Loucy (cell line): ENCODE data around the gene EVX2.
A peak's percentile ranks its signal among the peaks of the same experiment; 100 is the strongest.

Source experiments
- H2AFZ ChIP-seq: fragments of 200-600 bp; sonication (generic); 2 replicates; pipeline ENCODE4 v1.6.0; 2016; ENCODE audit warnings: antibody characterized with exemption, mild to moderate bottlenecking, low read length, moderate library complexity
- H3F3A ChIP-seq: fragments of 200-600 bp; 2 replicates; pipeline ENCODE4 v1.6.0; 2016; ENCODE audit warnings: antibody characterized with exemption, low read depth, mild to moderate bottlenecking
- H3K27me3 ChIP-seq: fragments of 200-600 bp; sonication (generic); 2 replicates; pipeline ENCODE4 v1.6.1; 2014; ENCODE audit warnings: low read length, mild to moderate bottlenecking; ENCODE audit not compliant: insufficient read depth, poor library complexity, severe bottlenecking
- H3K36me3 ChIP-seq: fragments of 200-600 bp; sonication (generic); 2 replicates; pipeline ENCODE4 v1.6.1; 2016; ENCODE audit warnings: low read length; ENCODE audit not compliant: insufficient read depth
- H3K4me1 ChIP-seq: fragments of 200-600 bp; sonication (generic); 2 replicates; pipeline ENCODE4 v1.5.1; 2014; ENCODE audit warnings: low read length, mild to moderate bottlenecking; ENCODE audit not compliant: insufficient read depth, poor library complexity, severe bottlenecking
- H3K4me2 ChIP-seq: fragments of 200-600 bp; sonication (generic); 2 replicates; pipeline ENCODE4 v1.6.0; 2014; ENCODE audit warnings: antibody characterized with exemption, low read length, low read depth, mild to moderate bottlenecking; ENCODE audit not compliant: poor library complexity, severe bottlenecking
- H3K4me3 ChIP-seq: fragments of 200-600 bp; sonication (generic); 2 replicates; pipeline ENCODE4 v1.5.1; 2014; ENCODE audit warnings: low read length, mild to moderate bottlenecking, mixed read lengths; ENCODE audit not compliant: poor library complexity, severe bottlenecking
- H3K79me2 ChIP-seq: fragments of 200-600 bp; sonication (generic); 2 replicates; pipeline ENCODE4 v1.6.1; 2014; ENCODE audit warnings: low read length; ENCODE audit not compliant: insufficient read depth
- H3K9ac ChIP-seq: fragments of 200-600 bp; sonication (generic); 2 replicates; pipeline ENCODE4 v1.6.0; 2014; ENCODE audit warnings: mild to moderate bottlenecking, low read depth, low read length, moderate library complexity; ENCODE audit not compliant: poor library complexity, severe bottlenecking
- H3K9me2 ChIP-seq: fragments of 200-600 bp; sonication (generic); replicated peaks from 2 replicates; pipeline ENCODE4 v1.6.1; 2016; ENCODE audit warnings: low read depth, low read length, mixed read lengths
- H3K9me3 ChIP-seq: fragments of 200-600 bp; sonication (generic); 2 replicates; pipeline ENCODE4 v1.6.1; 2014; ENCODE audit warnings: mild to moderate bottlenecking, antibody characterized with exemption, low read length, low read depth; ENCODE audit not compliant: insufficient read depth
- H4K20me1 ChIP-seq: fragments of 200-600 bp; sonication (generic); 2 replicates; pipeline ENCODE4 v1.6.0; 2014; ENCODE audit warnings: antibody characterized with exemption, low read length, mild to moderate bottlenecking; ENCODE audit not compliant: insufficient read depth, poor library complexity, severe bottlenecking
- EZH2phosphoT487 ChIP-seq: fragments of 200-600 bp; IDR thresholded peaks from 2 replicates; pipeline ENCODE4 v1.6.1; 2018; ENCODE audit warnings: antibody characterized with exemption, mild to moderate bottlenecking, moderate library complexity, borderline replicate concordance
- TF ChIP-seq, protein P1 (sequence below): fragments of 200-600 bp; sonication (generic); conservative IDR thresholded peaks from 2 replicates; pipeline ENCODE4 v1.5.1; 2014; ENCODE audit warnings: mild to moderate bottlenecking, antibody characterized with exemption, low read length

The EVX2 gene

DNA sequence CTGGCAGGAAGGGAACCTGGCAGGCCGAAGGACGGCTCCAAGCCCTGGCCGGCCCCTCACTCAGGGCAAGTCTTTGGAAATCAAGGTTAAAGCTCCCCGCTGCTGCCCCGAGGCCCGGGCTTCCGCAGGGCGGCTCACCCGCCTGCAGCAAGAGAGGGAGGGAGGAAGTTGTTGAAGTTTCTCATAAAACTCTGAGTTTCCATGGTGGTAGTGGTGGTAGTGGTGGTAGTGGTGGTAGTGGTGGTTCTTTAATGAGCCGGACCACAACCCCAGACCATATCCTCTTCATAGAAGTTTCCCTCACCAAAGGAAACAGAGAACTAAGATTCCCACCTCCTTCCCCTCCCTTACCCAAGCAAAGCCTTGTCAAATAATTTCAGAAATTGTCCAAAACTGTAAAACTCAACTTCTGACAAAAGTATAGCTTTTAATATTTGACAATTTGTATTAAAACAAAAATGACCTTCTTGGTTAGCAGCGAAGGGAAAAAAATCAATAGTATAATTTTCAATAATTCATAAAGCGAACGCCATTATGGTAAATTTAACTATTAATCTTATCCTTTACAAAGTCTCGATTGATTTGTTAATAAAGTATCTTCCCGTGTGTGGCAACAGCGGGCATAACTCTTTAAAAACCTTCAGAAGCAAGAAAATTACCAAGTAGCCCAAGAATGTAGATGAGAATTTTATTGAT lies 31.3 kb upstream of the EVX2 start:
- no peaks in the 10 kb centered on the region for H3K9me3 ChIP-seq
- H3K36me3 ChIP-seq: no peaks in the 10 kb centered on the region
- H3K9ac ChIP-seq: no peak overlapping the region
- H3F3A ChIP-seq: 0 out of 2 replicates have a peak, but pooled peaks cover 4% of the 10 kb centered on the region
- H3K4me1 ChIP-seq: peaks cover 10% of the 10 kb centered on the region
- peak; percentile 21; the same call in 1 of the 2 replicates for TF ChIP-seq EZH2phosphoT487
- TF ChIP-seq, protein P1, sequence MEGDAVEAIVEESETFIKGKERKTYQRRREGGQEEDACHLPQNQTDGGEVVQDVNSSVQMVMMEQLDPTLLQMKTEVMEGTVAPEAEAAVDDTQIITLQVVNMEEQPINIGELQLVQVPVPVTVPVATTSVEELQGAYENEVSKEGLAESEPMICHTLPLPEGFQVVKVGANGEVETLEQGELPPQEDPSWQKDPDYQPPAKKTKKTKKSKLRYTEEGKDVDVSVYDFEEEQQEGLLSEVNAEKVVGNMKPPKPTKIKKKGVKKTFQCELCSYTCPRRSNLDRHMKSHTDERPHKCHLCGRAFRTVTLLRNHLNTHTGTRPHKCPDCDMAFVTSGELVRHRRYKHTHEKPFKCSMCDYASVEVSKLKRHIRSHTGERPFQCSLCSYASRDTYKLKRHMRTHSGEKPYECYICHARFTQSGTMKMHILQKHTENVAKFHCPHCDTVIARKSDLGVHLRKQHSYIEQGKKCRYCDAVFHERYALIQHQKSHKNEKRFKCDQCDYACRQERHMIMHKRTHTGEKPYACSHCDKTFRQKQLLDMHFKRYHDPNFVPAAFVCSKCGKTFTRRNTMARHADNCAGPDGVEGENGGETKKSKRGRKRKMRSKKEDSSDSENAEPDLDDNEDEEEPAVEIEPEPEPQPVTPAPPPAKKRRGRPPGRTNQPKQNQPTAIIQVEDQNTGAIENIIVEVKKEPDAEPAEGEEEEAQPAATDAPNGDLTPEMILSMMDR: no peak
- no peak overlapping the region for H3K4me2 ChIP-seq
- no peak overlapping the region for H3K4me3 ChIP-seq
- no peaks in the 10 kb centered on the region for H3K9me2 ChIP-seq
- H3K27me3 ChIP-seq: peaks cover 74% of the 10 kb centered on the region
- H3K79me2 ChIP-seq: no peaks in the 10 kb centered on the region
- no peaks in the 10 kb centered on the region for H4K20me1 ChIP-seq
- H2AFZ ChIP-seq: no peak overlapping the region

GRCh38 chr2:176114120-176114929 lies 30.6 kb upstream of the EVX2 start:
- no peak overlapping the region for H3K4me3 ChIP-seq
- TF ChIP-seq, protein P1: no peak
- TF ChIP-seq EZH2phosphoT487: no peak
- H3K9me3 ChIP-seq: no peaks in the 10 kb centered on the region
- peaks cover 10% of the 10 kb centered on the region for H3K4me1 ChIP-seq
- H3F3A ChIP-seq: 0 out of 2 replicates have a peak, but pooled peaks cover 4% of the 10 kb centered on the region
- no peaks in the 10 kb centered on the region for H3K9me2 ChIP-seq
- no peaks in the 10 kb centered on the region for H4K20me1 ChIP-seq
- H3K9ac ChIP-seq: no peak overlapping the region
- no peak overlapping the region for H2AFZ ChIP-seq
- H3K27me3 ChIP-seq: peaks cover 70% of the 10 kb centered on the region
- H3K36me3 ChIP-seq: no peaks in the 10 kb centered on the region
- H3K79me2 ChIP-seq: no peaks in the 10 kb centered on the region
- H3K4me2 ChIP-seq: no peak overlapping the region

- H3K9ac ChIP-seq: no peak overlapping the region
- H2AFZ ChIP-seq: no peak overlapping the region
- H3K27me3 ChIP-seq: peaks cover 59% of the 10 kb centered on the region
- H3K4me3 ChIP-seq: no peak overlapping the region
- H3K9me3 ChIP-seq: no peaks in the 10 kb centered on the region
- 0 out of 2 replicates have a peak, but pooled peaks cover 4% of the 10 kb centered on the region for H3F3A ChIP-seq
- TF ChIP-seq, protein P1: no peak
- TF ChIP-seq EZH2phosphoT487: no peak
- H4K20me1 ChIP-seq: no peaks in the 10 kb centered on the region
- no peaks in the 10 kb centered on the region for H3K9me2 ChIP-seq
- H3K36me3 ChIP-seq: no peaks in the 10 kb centered on the region
- H3K4me2 ChIP-seq: no peak overlapping the region
- peaks cover 10% of the 10 kb centered on the region for H3K4me1 ChIP-seq
- no peaks in the 10 kb centered on the region for H3K79me2 ChIP-seq
These were observed 28.9 kb upstream of the EVX2 start for GRCh38 chr2:176112375-176113302.
